Subcutaneous adipose tissue (tissue), 4 donors: ENCODE data around the gene COG1. TPM values are rescaled to one million over a fixed set of nuclear protein-coding genes. Genes with fewer than 3 reads are reported as not detected.

Experiments
- total RNA-seq, 4 donors: library from RNA; depleted of rRNA; stranded (reverse); fragments of >200 nt; gene quantifications; one replicate each; pipeline ENCODE4 v1.1.0, GENCODE V29; 2016
- TF ChIP-seq, protein P1 (sequence below): fragments of 450-650 bp; IDR thresholded peaks from one replicate; pipeline ENCODE4 v1.5.1; 2016; ENCODE audit warnings: low read depth, mild to moderate bottlenecking, control low read depth, antibody characterized with exemption, moderate library complexity

COG1 gene
- total RNA-seq, 4 donors from 2014 or later = 22.1 to 36.8 (median 29.5) TPM

DNA sequence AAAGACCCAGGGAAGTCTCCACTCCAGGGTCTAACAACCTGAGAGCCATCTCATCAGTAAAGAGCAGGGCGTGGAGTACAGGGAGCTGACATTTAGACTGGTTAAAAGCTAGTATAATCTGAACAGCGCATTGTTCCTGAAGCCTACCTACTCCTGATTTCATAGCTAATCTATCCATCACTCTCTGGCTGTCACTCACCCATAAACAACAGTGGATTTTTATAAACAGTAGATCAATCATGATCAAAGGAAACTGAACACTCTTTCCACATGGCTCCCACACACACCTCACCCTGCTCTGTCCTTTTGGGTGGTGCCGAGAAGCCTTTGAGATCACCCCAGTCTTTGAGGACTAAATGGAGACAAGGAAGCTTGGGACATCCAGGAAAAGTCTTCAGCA, 13.0 kb upstream of the COG1 start:
- TF ChIP-seq, protein P1, sequence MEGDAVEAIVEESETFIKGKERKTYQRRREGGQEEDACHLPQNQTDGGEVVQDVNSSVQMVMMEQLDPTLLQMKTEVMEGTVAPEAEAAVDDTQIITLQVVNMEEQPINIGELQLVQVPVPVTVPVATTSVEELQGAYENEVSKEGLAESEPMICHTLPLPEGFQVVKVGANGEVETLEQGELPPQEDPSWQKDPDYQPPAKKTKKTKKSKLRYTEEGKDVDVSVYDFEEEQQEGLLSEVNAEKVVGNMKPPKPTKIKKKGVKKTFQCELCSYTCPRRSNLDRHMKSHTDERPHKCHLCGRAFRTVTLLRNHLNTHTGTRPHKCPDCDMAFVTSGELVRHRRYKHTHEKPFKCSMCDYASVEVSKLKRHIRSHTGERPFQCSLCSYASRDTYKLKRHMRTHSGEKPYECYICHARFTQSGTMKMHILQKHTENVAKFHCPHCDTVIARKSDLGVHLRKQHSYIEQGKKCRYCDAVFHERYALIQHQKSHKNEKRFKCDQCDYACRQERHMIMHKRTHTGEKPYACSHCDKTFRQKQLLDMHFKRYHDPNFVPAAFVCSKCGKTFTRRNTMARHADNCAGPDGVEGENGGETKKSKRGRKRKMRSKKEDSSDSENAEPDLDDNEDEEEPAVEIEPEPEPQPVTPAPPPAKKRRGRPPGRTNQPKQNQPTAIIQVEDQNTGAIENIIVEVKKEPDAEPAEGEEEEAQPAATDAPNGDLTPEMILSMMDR = no peak

DNA sequence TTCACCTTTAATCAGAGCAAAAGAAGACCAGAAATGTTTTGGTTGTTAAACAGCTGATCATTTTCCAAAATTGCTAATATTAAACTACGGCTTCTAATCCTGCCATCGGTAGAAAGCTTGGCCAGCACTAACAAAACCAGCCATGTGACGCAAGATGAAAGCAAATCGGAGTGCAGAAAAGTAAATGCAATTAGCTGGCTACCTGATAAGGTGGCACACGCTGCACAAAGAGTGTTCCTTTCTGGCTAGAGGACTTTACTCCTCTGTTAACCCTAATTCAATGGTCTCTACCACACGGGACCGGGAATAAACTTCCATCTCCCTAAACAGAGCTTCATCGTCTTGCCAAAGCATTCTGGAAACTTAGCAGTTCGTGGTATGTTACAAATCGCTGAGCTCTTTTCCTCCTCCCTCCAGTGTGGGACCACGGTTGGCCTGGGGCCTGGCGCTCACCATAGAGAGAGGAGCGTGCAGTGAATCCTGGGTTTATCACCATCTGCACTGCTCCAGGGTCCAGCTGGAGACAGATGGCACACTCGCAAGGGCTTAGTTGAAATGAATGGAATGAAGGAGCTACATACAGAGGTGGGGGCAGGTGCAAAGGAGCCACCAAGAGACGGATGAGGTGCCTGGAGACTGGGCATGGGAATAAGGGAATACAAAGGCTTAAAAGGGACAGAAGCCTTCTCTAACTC, 10.1 kb upstream of the COG1 start:
- TF ChIP-seq, protein P1 = no peak

DNA sequence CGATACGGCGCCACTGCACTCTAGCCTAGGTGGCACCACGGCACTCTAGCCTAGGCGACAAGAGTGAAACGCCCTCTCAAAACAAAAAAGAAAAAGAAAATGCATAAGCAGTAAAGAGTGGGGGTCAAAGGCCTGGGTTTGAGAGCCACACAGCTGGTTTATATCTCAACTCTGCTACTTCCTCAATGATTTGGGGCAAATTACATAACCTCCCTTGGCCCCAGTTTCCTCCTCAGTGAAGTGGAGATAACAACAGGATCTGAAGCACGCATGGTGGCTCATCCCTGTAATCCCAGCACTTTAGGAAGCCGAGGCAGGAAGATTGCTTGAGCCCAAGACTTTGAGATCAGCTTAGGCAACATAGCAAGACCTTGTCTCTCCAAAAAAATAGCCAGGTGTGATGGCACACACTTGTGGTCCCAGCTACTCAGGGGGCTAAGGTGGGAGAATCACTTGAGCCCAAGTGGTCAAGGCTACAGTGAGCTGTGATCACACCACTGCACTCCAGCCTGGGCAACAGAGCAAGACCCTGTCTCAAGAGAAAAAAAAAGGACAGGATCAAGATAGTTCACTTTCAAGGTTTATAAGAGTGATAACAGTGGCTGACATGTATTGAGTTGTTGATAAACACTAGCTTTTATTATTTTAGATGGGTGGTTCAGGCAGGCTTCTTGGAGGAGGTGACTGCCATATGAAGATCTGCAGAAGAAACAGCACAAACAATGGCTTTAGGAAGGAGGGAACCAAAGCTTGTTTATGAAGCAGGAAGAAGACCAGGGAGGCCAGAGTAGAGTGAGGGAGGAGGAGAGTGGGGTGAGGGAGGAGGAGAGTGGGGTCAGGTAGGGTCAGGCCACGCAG, 8.5 kb upstream of the COG1 start:
- TF ChIP-seq, protein P1 = no peak

DNA sequence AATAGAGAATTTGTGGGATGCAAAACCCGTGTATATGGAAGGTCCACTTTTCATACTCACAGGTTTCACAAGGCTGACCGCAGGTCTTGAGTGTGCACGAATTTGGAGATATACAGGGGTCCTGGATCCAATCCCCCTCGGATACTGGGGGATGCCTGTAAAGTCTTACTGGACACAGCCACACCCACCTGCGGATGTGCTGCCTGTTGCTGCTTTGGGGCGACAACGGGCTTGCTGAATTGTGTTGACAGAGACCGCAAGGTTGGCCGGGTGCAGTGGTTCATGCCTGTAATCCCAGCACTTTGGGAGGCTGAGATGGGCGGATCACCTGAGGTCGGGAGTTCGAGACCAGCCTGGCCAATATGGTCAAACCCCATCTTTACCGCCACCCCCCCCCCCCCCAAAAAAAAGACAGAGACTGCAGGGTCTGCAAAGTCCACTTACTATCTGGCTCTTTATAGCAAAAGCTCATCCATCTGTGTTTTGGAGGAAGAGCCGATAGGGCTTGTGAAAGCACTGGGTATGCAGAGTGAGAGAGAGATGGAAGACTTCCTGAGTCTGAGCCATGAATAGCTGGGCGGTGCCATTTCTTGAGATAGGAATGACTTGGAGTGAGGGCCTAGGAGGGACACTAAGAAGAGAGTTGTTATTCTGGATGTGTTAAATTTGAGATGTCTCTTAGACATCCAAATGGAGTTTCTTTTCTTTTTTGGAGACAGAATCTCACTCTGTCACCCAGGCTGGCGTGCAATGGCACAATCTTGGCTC, 6.4 kb upstream of the COG1 start:
- TF ChIP-seq, protein P1 = no peak

DNA sequence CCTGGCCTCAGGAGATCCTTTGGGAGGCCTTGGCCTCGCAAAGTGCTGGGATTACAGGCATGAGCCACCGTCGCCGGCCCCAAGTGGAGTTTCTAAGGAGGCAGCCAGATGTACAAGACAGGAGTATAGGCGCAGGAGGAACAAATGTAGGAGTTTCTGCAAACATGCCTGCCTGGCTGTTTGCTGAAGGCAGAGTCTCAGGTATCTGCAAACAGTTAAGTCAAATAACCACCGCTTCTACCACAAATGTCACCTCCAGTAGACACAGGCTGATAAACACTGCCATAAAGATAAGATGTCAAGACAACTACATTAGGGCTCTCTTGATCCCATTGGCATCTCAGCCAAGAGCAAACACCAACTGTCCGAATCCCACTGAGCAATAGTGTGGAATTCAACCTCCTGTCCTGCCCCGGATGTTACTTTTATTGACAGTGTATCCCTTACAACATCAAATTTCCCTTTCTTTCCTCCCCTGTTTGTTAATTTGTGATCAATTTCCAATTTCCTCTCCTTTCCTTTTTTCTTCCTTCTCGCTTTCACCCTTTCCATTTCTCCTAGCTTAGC, 5.6 kb upstream of the COG1 start:
- TF ChIP-seq, protein P1 = no peak

DNA sequence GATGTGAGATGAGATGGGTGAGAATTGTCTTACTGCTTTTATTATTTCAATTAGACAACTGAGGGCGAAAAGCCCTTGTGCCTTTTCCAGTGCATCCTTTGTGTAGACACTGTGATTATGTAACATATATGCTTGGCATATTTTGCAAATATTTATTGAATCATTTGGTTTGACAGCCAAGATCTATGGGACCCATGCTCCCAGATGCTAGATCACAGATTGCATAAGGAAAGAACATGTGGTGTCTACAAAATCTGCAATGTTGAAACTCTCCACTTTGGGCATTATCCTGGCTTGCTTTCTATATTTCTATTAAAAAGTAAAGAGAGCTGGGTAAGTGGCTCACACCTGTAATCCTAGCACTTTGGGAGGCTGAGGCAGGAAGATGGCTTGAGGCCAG, 4.8 kb upstream of the COG1 start:
- TF ChIP-seq, protein P1 = no peak
